ENCODE data around the gene MACROD2. TPM values are rescaled to one million over a fixed set of nuclear protein-coding genes. Genes with fewer than 3 reads are reported as not detected.

MACROD2 gene
- total RNA-seq, 1 donor, result 1.3 TPM

- no peak for DNase-seq (ENCODE audit: low read depth)
- no peak overlapping the region for H3K4me3 ChIP-seq (ENCODE audit: low read depth, low read length)
- no peak for TF ChIP-seq CTCF (IDR thresholded peaks at IDR 0.05; ENCODE audit: insufficient read depth, low read length)
These were observed 961.2 kb downstream of the MACROD2 start for GRCh38 chr20:14956538-14956937.

- TF ChIP-seq CTCF (IDR thresholded peaks at IDR 0.05; ENCODE audit: insufficient read depth, low read length), result no peak
- no peak overlapping the region for H3K4me3 ChIP-seq (ENCODE audit: low read depth, low read length)
- DNase-seq (ENCODE audit: low read depth), result no peak
These were observed 962.1 kb downstream of the MACROD2 start for GRCh38 chr20:14957402-14957801.

- TF ChIP-seq CTCF (IDR thresholded peaks at IDR 0.05; ENCODE audit: insufficient read depth, low read length), result no peak
- no peak for DNase-seq (ENCODE audit: low read depth)
These were observed 963.3 kb downstream of the MACROD2 start for GRCh38 chr20:14958626-14959025.

GRCh38 chr20:14959506-14960475 is 964.5 kb downstream of the MACROD2 start:
- no peak overlapping the region for H3K4me3 ChIP-seq (ENCODE audit: low read depth, low read length)
- DNase-seq (ENCODE audit: low read depth), result peak; percentile 15
- TF ChIP-seq CTCF (IDR thresholded peaks at IDR 0.05; ENCODE audit: insufficient read depth, low read length), result no peak

More at GRCh38 chr20:14958626-14959025, 963.3 kb downstream of the MACROD2 start:
- H3K4me3 ChIP-seq (ENCODE audit: low read depth, low read length), result no peak overlapping the region

- no peak for DNase-seq (ENCODE audit: low read depth)
- no peak for TF ChIP-seq CTCF (IDR thresholded peaks at IDR 0.05; ENCODE audit: insufficient read depth, low read length)
- H3K4me3 ChIP-seq (ENCODE audit: low read depth, low read length), result no peak overlapping the region
These were observed 965.5 kb downstream of the MACROD2 start for GRCh38 chr20:14960831-14961230.

- no peak overlapping the region for H3K4me3 ChIP-seq (ENCODE audit: low read depth, low read length)
- peak; percentile 17 for DNase-seq (ENCODE audit: low read depth)
These were observed 967.9 kb downstream of the MACROD2 start for GRCh38 chr20:14963262-14963663.

More at GRCh38 chr20:14963262-14963663, 967.9 kb downstream of the MACROD2 start:
- no peak for TF ChIP-seq CTCF (IDR thresholded peaks at IDR 0.05; ENCODE audit: insufficient read depth, low read length)
